PFSK-1 (cell line): ENCODE results near the gene TMEM62.

Source experiments
- FOXP2 ChIP-seq: optimal IDR thresholded peaks from 2 replicates; pipeline ENCODE3; 2011; ENCODE audit warnings: borderline replicate concordance, control low read depth, inconsistent platforms; ENCODE audit not compliant: insufficient read depth; ENCODE audit errors: extremely low read length, extremely low read depth
- POLR2AphosphoS5 ChIP-seq: IDR thresholded peaks from 2 replicates; pipeline ENCODE4 v1.6.1; 2012; ENCODE audit warnings: low read depth, mild to moderate bottlenecking, control low read depth, low read length, moderate library complexity
- REST ChIP-seq, 2 experiments: IDR thresholded peaks; 2 replicates each; pipeline versions ENCODE4 v1.6.1 to v1.8.0; 2011 to 2012; ENCODE audit warnings: low read depth in 2 of 2, low read length in 2 of 2, control low read depth in 1 of 2, inconsistent platforms in 1 of 2, mild to moderate bottlenecking in 1 of 2, moderate library complexity in 1 of 2; ENCODE audit not compliant: insufficient read depth in 1 of 2
- SIN3A ChIP-seq: IDR thresholded peaks from 2 replicates; pipeline ENCODE4 v1.6.1; 2012; ENCODE audit warnings: mild to moderate bottlenecking, low read length, moderate library complexity, borderline replicate concordance; ENCODE audit not compliant: insufficient read depth
- TAF1 ChIP-seq: IDR thresholded peaks from 2 replicates; pipeline ENCODE4 v1.6.1; 2012; ENCODE audit warnings: low read length, control low read depth, borderline replicate concordance; ENCODE audit not compliant: insufficient read depth

The TMEM62 gene

GRCh38 chr15:43232289-43232874, 99.0 kb downstream of the TMEM62 start:
- TF ChIP-seq TAF1 (no peak), FOXP2 (no peak), REST (IDR thresholded peaks at IDR 0.05; ENCODE audit: insufficient read depth in 1 of 2, low read depth in 2 of 2, low read length in 2 of 2) (no peak), POLR2AphosphoS5 (no peak), SIN3A (no peak)
